Fibroblast of mammary gland (primary cell): Measurements from ENCODE around the gene SHANK3.

ENCODE experiments used
- DNase-seq: peaks from one replicate; pipeline ENCODE4 v3.0.0-alpha.2; 2010; ENCODE audit warnings: low read depth
- H3K4me3 ChIP-seq: 2 replicates; pipeline ENCODE4 v1.5.1; 2011; ENCODE audit warnings: low read depth, mild to moderate bottlenecking, low read length, moderate library complexity; ENCODE audit not compliant: control insufficient read depth
- TF ChIP-seq, protein P1 (sequence below): conservative IDR thresholded peaks from 2 replicates; pipeline ENCODE4 v1.5.1; 2011; ENCODE audit warnings: low read depth, low read length, inconsistent platforms; ENCODE audit not compliant: control insufficient read depth, insufficient read depth

Gene SHANK3

DNA sequence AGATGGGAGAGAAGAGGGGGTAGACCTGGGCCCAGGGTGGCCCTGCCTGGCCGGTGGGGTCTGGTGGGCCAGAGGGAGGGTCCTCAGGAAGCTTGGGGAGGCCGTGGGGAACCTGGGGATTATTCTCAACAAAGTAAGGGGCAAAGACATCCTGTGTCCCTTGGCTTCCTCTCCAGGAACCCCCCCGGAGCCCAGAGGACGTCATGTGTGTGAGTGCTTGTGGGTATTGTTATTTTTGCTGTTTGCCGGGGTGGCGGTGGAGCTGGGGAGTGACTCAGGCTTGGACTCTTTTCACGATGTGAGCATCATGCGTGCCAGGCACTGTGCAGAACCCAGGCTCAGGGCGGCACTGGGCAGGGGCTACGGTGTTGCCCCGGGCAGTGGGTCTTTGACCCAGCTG lies 982 bp upstream of the SHANK3 start:
- TF ChIP-seq, protein P1, sequence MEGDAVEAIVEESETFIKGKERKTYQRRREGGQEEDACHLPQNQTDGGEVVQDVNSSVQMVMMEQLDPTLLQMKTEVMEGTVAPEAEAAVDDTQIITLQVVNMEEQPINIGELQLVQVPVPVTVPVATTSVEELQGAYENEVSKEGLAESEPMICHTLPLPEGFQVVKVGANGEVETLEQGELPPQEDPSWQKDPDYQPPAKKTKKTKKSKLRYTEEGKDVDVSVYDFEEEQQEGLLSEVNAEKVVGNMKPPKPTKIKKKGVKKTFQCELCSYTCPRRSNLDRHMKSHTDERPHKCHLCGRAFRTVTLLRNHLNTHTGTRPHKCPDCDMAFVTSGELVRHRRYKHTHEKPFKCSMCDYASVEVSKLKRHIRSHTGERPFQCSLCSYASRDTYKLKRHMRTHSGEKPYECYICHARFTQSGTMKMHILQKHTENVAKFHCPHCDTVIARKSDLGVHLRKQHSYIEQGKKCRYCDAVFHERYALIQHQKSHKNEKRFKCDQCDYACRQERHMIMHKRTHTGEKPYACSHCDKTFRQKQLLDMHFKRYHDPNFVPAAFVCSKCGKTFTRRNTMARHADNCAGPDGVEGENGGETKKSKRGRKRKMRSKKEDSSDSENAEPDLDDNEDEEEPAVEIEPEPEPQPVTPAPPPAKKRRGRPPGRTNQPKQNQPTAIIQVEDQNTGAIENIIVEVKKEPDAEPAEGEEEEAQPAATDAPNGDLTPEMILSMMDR, result no peak

DNA sequence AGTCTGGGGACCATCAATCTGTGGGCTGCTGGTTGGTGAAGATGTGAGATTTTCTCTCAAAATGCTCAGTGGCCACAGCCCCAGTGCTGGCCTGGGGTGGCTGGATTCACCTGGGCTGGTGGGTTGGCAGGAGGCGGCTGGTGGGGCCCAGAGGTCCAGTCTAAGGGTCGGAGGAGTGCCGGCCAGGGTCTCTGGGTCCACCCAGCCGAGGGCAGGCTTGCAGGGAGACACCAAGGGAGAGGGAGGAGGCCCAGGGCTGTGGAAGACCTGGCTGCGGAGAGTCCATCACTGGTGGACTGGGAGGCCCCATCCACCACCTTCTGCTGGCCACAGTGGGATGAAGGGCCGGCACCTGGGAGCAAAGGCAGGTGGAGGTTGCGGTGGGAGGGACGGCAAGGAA lies 582 bp upstream of the SHANK3 start:
- DNase-seq, result no peak
- H3K4me3 ChIP-seq, result no peak overlapping the region
- TF ChIP-seq, protein P1, result no peak

More for the DNA sequence above, 982 bp upstream of the SHANK3 start:
- H3K4me3 ChIP-seq, result no peak overlapping the region
- DNase-seq, result no peak

DNA sequence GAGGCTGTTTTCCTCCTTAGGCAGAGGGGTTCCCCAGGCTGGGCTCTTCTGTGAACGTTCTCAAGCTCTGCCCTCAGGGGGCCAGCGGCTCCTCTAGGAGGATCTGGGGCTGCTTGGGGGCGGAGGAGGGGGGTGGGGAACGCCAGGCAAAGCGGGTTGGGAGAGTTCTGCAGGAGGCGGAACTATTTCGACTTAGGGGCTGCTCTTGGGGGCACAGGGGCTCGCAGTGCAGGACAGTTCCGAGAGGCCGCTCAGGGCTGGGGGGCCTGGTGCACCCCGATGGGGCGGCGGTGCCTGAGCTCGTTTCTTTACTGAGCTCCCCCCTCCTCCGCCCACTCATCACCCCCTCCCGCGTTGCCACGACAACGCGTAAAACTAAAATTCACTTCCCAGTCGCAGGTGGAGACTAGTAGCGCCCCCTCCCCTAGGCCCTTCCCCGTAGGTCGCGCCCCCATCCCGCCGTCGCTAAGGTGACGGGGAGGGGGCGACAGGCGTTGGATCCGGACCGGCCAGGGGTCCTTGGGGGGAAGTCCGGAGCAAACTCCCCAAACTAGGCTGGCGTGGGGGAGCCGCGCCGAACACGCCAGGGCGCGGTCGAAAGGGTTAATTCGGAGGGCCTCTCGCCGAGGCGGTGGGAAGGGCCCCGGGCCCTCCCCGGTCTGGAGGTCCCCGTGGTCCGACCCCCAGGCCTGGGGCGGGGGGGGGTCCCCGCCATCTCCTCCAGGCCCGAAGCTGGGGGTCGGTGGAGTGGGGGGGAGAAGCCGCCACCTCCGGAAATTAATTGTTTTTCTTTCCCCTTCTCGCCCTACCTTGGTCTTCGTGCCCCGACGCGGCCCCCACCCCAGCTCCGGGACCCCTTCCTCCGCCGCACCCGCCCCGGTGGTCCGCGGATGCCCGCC lies 857 bp downstream of the SHANK3 start:
- no peak for DNase-seq
- TF ChIP-seq, protein P1, result no peak
- no peak overlapping the region for H3K4me3 ChIP-seq

- H3K4me3 ChIP-seq, result no peak overlapping the region
- DNase-seq, result no peak
- TF ChIP-seq, protein P1, result no peak
Measured at GRCh38 chr22:50674130-50674500, 1.5 kb downstream of the SHANK3 start.

DNA sequence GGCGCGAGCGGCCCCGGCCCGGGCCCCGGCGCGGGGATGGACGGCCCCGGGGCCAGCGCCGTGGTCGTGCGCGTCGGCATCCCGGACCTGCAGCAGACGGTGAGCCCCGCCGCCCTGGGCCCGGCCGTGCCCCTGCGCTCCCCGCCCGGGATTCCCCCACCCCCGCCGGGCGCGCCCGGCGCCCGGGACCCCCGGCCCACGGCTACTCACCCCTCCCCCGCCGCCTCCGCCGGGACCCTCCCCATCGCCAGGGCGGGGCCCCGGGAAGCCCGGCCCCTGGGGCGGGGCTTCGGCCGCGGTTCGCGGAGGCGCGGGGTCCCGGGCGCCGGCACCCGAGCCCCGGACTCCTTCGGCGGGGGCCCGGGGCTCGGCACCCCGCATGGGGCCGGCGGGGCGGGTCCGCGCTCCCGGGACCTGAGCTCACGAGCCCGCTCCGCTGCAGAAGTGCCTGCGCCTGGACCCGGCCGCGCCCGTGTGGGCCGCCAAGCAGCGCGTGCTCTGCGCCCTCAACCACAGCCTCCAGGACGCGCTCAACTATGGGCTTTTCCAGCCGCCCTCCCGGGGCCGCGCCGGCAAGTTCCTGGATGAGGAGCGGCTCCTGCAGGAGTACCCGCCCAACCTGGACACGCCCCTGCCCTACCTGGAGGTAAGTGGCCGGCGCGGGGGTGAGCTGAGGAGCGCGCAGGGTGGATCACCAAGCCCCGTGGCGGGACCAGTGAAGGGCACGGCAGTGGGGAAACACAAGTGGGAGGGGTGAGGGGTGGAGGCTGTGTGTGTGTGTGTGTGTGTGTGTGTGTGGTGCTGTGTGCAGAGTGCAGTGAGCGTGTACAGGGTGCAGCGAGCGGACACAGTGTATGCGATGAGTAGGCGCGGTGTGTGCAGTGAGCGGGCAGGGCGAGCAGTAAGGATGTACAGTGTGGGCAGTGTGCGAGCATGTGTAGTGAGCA lies 2.3 kb downstream of the SHANK3 start:
- no peak overlapping the region for H3K4me3 ChIP-seq
- no peak for DNase-seq
- TF ChIP-seq, protein P1, result no peak

- DNase-seq, result no peak
- TF ChIP-seq, protein P1, result no peak
- H3K4me3 ChIP-seq, result no peak overlapping the region
Measured at GRCh38 chr22:50675553-50676179, 3.0 kb downstream of the SHANK3 start.
